ENCODE data around the gene CRACDL.
A peak's percentile ranks its signal among the peaks of the same experiment; 100 is the strongest.

The CRACDL gene

GRCh38 chr2:98907966-98908905 is 27.8 kb downstream of the CRACDL start:
- peak in 1 of 2 experiments; percentile 11 for DNase-seq

DNA sequence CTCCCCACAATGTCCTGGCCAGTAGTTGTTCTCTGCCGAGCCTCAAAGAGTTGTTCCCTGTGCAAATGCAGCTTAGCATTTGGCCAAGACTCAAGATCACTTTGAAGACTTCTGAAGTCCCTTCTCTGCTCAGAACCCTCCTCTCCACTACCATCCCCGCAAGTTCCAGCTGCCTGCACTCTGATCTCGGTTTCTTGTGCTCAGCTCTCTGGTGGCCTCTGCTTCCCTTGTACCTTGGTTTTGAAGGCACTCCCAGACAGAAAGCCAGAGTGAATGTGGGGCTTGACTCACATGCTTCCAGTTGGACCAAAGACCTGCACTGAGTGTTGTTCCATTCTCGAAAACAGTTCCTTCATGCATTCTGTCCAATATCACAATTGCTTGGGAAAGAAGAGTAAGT is 28.6 kb downstream of the CRACDL start:
- DNase-seq = peak in 1 of 2 experiments; percentile 5

GRCh38 chr2:98903767-98904485 is 32.1 kb downstream of the CRACDL start:
- peak in 1 of 2 experiments; percentile 6 for DNase-seq

GRCh38 chr2:98903064-98903355 is 33.0 kb downstream of the CRACDL start:
- DNase-seq = peak in 1 of 2 experiments; percentile 3

DNA sequence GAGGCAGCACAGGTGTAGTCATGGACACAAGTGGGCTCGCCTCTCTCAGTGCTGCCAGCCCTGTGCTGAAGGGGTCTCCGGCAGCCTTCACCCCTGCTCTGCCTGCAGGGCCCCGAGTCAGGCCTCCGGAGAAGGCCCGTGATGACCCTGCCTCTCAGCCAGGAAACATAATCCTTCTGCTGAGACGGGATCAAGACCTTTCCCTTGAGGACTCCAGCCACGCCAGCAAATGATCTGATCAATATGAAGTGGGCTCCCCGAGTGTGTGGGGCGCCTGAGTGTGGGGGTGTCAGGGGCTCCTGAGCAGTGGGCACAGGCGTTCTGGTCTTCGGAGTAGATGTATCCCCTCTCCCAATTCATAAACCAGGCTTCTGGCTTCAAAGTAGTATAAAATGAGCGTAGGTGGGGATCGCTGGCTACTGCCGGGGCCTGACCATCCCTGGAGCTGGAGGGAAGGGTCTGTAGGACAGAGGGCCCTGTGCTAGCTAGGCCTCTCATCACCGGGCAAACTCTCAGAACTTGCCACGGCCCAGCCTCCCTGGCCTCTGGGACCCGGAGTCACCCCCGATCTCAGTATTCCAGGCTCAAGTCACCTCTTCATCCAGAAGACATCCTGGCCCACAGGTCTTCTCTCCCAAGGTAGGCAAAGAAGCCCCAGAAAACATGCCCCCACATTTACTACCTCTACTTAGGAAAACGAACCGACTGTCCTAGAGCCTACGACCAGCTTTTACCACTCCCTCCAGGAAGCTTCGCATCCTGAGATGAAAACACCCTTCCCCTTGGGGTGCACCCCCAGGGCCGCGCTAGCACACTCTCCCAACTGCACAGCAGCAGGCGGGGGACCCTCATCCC is 33.6 kb downstream of the CRACDL start:
- peak in 1 of 2 experiments; percentile 3 for DNase-seq

- DNase-seq = peak in 1 of 2 experiments; percentile 4
Observed at GRCh38 chr2:98901702-98902101, 34.3 kb downstream of the CRACDL start.

- peak in 1 of 2 experiments; percentile 4 for DNase-seq
Observed at GRCh38 chr2:98901291-98901690, 34.7 kb downstream of the CRACDL start.

GRCh38 chr2:98900721-98901120 is 35.3 kb downstream of the CRACDL start:
- peak in 1 of 2 experiments; percentile 3 for DNase-seq

DNA sequence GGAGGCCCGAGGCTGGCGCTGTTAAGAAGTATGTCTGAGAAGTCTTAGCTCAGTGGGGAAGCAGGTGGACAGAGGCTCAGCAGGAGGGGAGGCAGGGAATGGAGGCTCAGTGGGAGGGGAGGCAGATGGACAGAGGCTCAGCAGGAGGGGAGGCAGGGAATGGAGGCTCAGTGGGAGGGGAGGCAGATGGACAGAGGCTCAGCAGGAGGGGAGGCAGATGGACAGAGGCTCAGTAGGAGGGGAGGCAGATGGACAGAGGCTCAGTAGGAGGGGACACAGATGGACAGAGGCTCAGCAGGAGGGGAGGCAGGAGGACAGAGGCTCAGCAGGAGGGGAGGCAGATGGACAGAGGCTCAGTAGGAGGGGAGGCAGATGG is 36.3 kb downstream of the CRACDL start:
- DNase-seq = peak in 1 of 2 experiments; percentile 5

DNA sequence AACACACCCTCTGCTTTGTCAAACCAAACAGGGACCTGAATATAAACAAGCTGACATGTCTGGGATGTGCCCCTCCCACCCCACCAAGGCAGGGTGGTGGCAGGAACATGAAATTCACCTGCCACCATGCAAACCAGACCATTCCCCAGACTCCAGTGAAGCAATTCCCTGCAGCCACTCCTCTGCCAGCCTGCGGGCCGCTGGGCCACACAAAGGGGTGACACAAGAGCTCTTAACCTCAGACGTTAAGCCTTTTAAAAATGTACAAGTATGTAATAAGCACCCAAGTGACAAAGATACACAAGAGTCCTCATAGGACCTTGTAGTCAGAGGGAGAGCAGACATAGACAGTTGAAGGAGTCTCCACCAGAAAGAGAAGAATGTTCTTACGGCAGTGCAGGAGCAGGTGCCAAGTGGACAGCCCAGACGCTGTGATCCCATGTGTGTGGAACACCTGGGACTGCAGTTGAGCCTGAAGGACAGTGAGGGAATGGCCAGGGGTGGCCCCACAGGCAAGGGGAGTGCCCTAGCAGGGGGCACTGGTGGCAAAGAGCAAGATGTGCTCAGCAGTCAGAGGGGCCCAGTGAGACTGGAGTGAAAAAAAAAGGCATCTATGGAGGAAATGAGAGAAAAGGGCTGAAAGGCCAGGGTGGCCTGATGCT is 36.9 kb downstream of the CRACDL start:
- DNase-seq = peak in 1 of 2 experiments; percentile 1

GRCh38 chr2:98898423-98898841 is 37.6 kb downstream of the CRACDL start:
- peak in 1 of 2 experiments; percentile 3 for DNase-seq

DNA sequence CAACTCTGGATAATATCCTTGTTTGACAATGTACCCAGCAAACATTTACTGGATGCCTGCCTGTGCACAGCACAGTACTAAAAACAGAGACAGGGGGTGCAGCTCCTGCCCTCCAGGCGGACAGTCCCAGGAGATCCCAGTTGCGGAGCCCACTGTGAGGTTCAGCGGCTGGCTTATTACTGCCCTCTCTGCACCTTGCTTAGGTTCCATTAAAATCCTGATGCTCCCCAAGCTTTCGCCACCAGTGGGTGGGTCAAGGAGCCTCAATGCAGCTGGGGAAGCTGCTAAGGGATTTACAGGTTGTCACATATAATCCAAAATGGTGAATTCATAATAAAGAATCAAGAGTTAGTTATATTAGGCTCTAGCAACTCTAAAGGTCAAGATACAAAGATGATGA is 38.3 kb downstream of the CRACDL start:
- peak in 1 of 2 experiments; percentile 4 for DNase-seq

DNA sequence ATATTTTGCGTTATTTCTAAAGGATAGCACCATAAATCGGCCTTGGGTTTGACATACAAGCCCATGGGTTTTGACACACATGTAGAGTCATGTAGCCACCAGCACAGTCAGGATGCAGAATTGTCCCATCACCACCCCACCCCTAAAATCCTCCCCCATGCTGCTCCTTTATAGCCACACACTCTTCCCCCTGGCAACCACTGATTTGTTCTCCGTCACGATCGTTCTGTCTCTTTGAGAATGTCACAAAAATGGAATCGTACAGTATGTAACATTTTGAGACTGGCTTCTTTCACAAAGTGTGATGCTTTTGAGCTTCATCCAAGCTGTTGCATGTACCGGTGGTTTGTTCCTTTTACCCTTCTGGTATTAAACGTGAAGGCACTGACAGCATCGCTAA is 39.1 kb downstream of the CRACDL start:
- no peak for DNase-seq

- DNase-seq = peak in 1 of 2 experiments; percentile 4
Observed at GRCh38 chr2:98896416-98896815, 39.6 kb downstream of the CRACDL start.

DNA sequence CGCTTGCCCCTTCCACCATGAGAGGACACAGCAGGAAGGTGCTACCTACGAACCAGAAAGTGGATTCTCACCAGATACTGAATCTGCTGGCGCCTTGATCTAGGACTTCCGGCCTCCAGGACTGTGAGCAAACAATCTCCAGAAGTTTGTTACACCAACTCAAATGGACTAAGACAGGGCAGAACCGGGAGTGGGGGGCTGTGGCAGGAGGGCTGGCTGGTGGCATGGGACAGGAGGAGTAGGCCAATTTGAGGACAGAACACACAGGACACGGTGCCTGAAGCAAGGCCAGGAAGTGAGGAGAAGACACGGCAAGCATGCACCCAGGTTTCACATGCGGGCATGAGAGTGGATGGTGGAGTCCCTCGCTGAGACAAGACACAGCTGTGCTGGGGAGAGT is 40.1 kb downstream of the CRACDL start:
- peak in 1 of 2 experiments; percentile 9 for DNase-seq

DNA sequence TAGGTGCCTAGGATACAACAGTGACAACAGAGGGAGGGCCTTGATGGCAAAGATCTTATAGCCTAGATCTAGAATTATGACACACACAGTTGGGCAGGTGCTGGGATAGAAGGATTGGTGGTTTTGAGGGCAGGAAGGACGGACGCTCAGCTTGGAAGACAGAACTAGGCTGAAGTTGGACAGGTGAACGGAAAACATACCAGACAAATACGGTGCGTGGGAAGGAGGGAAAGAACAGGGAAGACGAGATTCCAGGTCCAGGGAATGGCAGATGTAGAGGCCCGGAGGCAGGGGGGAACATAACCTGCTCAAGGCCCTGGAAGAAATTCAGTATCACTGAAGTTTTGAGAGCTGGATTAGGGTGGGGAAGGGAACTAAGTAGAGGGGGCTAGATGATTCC is 40.8 kb downstream of the CRACDL start:
- DNase-seq = no peak

DNA sequence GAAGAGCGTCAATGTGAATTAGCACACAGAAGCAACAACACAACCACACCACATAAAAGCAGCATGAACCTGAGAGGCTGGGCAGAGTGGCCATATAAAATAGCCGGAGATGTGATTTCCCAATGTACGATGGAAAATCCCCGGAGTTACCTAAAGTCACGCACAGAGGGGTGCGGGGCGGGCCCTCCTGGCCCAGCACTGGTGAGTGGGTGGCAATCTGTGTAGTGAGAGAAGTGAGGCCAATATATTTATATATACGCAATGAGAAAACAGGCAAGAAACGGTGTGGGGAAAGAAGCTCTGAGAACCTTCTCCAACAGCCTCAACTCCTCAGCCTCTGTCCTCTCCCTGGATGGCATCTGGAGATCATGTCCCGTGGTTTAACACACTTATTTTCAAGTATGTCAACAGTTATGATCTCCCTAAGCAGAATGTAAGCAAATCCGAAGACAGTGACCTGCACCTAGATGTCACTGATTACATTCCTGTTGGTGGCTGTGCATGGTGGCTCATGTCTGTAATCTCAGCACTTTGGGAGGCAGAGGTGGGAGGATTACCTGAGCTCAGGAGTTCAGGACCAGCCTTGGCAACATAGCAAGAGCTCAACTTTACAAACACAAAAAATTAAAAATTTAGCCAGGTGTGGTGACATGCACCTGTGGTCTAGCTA is 41.6 kb downstream of the CRACDL start:
- DNase-seq = peak in 1 of 2 experiments; percentile 4

- peak in 1 of 2 experiments; percentile 4 for DNase-seq
Observed at GRCh38 chr2:98893911-98894321, 42.1 kb downstream of the CRACDL start.

DNA sequence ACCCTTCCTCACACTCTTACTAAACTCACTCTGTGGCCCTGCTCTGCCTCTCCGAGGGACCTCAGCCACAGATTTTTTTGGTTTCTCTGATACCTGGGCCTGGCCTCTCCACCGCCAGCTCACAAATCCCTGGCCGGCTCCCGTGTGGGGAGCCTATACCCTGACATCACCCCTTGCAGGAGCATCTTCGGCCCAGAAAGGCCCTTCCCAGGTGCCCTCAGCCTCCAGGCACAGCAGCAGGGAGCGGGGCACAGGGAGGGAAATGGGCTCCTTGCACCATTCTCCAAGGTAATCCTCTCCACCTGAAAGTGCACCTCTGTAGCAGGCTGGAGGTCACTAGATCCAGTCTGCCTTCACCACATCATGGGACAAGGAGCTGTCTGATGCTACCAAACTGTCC is 43.2 kb downstream of the CRACDL start:
- DNase-seq = peak in 1 of 2 experiments; percentile 3

- DNase-seq = no peak
Observed at GRCh38 chr2:98891591-98891990, 44.4 kb downstream of the CRACDL start.

GRCh38 chr2:98886066-98886554 is 49.9 kb downstream of the CRACDL start:
- DNase-seq = no peak

DNA sequence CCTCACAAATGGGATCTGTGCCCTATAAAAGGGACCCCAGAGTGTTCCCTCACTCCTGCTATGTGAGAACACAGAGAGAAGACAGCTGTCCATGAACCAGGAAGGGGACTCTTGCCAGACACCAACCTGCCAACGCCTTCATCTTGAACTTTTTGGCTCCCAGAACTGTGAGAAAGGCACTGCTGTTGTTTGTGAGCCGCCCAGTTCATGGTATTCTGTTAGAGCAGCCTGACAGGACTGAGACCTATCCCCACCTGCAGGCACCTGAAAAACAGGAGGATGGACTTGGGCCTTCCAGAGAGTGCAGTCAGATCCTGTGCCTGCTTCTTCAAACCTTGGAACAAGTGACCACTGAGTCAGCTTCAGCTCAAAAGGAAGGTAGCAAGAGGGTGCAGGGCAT is 51.4 kb downstream of the CRACDL start:
- DNase-seq = no peak
